Measurements from ENCODE around the gene KAZN.

KAZN gene

DNA sequence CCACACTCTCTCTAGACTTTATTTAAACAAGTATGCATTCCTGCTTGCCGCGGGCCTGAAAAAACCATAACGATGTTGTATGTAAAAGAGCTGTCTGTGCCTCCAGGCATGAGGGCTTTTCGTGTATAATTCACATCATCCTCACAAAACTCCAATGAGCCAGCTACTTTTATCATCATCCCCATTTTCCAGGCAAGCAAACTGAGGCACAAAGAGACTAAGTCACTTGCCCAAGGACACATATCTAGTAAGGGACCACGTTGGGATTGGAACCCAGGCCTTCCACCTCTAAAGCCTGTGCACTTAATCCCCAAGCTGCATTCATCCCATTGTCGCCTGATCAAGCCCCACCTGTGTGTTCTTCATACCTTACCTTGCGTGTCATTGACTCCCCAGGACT, 226.9 kb downstream of the KAZN start:
- no peak for DNase-seq (ENCODE audit: low spot score)

DNA sequence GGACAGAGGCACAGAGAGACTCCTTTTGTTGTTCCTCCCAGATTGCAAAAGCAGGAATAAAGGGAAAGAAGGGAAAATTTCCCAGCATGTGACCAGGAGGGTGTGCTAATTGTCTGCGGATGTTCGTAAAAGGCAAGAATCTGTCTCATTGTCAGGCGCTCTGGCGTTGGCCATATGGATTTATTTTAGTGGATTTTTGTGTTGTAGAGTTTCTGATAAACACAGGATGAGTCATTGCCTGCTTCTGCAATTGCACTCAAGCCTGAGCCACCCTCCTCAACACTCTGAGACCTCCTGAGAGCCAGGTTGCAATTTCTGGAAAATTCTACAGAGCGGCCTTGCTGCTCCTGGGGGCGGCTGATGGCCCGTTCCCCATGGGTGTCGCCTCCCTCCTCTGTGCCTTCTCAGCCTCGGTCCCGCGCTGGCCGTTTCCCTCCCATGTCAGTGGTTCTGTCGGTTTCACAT, 227.7 kb downstream of the KAZN start:
- peak; percentile 75 for DNase-seq (ENCODE audit: low spot score)

DNA sequence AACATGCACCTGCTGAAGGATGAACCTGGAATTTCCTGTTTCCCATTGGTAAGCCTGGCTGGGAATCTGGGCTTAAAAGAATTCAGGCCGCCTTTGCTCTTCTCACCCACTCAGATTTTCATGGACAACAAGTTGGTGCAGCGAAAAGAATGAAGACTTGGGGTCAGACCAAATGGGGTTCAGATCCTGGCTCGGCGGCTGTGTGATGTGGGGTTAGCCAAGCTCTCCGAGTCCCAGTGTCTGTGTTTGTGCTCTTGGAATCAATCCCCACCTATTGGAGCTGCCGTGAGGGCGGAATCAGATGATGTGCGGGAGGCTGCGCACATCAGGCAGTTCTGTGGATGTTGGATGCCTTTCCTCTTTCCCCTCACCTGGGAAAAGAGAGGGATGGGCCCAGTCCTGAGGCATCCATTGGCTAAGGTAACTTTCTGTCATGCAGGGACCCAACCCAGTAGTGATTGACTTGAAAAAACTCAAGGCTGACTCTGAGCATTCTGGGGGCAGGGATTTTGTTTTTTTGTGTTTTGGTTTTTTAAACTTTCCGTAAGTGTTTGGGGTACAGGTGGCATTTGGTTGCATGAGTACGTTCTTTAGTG, 228.3 kb downstream of the KAZN start:
- no peak for DNase-seq (ENCODE audit: low spot score)

DNA sequence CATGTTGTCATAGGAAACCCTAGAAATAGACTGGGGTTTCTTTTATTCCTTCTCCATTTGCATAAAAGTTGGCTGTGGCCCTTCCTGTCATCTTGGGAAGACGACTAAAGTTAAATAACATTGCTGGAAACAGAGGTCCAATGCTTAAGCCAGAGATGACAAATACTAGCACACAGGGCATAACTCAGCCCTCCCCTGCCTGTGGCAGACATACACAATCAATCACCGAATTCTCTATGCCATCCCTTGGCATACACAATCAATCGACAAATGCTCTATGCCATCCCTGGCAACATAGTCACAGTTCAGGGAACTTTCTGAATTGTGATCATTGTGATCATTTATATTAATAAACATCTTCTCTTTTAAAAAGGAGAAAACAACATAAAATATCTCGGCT, 229.4 kb downstream of the KAZN start:
- DNase-seq (ENCODE audit: low spot score) = no peak

DNA sequence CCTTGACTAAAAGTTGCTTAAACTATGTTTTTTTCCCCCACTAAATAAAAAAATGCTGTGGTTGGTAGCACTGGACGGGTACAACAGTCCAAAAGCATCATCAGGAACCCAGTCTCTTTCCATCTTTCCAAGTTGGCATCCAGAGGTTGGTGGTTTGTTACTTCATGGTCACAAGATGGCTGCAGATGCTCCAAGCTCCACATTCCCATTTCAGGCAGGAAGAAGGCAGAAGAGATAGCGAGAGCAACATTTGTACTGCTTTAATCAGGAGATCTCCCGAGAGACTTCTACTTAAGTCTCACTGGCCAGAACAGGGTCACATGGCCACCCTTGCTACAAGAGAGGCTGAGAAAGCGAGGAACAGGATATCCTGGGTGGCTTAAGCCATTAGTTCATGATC, 230.2 kb downstream of the KAZN start:
- no peak for DNase-seq (ENCODE audit: low spot score)

DNA sequence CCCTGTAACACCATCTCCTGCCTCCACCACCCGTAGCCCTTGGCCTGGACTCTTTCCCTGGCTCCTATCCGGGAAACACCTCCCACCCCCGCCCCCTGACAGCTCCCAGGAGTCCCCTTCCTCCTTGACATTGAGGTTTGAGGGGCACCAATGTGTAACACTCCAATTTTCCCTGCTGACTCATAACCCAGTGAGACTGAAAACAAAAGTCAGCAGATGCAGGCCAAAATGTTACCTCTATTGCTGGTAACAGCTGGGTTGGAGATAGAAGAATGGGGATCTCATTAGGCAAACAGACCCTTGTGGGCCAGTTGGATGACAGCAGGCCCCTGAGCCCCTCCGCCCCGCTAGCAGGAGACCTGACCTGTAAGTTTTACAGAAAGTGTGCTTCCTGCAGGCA, 237.2 kb downstream of the KAZN start:
- DNase-seq (ENCODE audit: low spot score) = peak; percentile 32

DNA sequence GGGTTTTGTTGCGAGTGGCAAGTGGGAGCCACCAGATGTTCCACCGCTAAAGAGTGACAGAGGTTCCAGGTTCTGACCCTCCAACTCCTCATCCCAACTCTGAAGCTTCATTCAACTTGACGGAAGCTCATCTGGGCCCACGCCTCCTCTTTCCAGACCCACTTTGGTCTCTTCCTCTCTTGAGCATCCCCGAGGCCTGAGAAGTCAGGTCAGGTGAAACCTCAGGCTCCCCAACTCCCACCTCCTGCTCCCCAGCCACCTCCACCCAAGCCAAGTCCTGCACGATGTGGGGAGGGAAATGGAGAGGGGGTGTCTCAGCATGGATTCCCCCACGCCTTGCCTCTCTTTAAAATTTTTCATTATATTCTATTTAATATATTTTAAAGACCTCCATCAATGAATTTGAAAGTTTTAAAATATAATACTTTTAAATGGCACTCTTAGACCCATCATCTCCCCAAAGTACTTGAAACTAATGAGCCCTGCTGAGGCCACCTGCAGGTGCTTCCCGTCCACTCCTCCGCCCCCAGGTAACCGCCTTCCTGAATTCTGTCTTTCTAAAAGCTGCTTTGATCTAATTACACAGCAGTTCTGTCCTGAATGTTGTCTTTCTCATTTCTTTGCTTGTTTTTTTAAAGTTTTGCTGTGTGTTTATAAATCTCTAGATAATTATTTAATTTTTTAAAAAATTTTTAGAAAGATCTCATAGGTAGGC, 238.1 kb downstream of the KAZN start:
- no peak for DNase-seq (ENCODE audit: low spot score)

DNA sequence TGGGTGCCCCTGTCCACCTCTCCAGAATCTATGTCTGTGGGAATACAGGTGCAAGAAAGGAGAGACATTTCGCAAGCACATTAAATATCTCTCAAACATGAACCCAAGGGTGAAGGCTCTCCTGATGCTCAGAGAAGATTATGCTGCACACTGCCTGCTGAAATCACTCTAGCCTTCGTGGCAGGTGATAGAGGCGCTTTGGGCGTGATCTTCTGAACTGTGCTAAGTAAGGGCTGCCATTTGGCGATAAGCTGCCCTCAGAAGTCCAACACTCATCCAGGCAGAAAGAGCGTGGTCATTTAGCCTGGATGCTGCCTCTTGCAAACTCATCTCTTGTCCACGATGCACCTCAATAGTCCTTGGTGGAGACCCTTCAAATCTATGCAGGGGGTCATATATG, 241.9 kb downstream of the KAZN start:
- DNase-seq (ENCODE audit: low spot score) = no peak

DNA sequence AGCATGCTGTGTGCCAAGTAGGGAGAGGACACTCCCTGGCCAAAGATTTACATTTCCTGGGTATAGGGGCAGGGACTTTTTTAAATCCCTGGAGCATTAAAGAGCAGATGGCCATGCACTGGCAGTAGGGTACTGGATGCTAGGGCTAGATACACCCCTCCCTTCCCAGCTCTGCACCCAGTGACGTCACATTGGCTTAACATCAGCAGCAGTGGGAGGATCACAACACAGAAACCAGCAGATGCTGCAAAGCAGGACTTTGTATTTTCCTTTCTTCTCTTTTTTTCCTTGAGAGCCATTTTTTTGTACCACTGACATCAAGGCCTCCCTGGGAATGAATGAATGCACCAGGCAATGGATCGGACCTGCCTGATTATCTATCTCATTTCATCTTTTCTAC, 243.0 kb downstream of the KAZN start:
- DNase-seq (ENCODE audit: low spot score) = no peak

DNA sequence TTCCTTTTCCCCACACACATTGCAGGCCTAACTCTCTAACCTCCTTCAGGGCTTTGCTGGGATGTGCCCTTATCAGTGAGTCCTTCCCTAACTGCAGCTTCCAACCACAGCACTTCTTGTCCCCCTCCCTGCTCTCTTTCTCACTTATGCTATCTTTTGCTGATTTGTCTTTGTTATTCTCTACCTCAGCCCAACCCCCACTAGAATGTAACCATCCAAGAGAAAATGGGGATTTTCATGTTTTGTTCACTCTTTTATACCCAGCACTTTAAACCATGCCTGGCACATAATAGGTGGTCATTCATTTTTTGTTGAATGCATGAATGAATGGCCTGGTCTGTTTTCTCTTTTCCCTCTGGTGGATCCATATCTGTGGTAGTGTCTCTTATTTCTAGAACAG, 243.5 kb downstream of the KAZN start:
- DNase-seq (ENCODE audit: low spot score) = no peak

DNA sequence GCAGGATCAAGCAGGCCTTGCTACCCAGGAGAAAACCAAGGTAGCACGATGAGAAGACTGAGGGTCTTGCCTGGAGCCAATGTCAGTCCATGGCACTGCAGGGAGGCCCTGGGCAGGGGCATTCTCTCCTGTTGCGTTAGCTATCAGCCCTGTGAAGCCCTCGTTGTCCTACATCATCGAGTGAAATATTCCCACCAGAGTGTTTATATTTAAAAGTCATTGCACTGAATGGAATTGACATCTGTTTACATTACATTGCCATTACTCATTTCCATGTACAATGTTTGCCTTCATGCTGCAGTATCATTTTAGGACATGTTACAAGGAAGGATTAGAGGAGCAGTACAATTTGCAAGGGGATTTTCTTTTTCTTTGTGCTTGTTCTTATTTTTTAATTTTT, 243.9 kb downstream of the KAZN start:
- DNase-seq (ENCODE audit: low spot score) = peak; percentile 62

DNA sequence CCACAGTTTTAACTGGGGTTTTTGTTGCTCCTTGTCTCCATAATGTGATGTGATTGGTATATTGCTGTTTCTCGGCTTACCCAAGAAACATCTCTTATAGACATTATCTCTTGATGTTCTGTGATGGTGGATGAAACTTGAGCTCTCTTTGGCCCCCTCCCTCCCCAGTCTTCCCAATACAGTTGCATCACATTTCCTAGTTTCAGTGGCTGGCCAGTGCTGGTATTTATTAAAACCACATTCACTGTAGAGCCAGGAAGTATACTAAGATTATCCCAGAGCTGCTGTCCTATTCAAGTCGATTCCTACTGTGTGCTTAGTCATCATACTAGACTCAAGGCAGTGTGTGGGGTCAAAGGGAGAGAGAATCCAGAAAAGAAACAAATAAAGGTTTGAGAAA, 244.4 kb downstream of the KAZN start:
- peak; percentile 45 for DNase-seq (ENCODE audit: low spot score)

DNA sequence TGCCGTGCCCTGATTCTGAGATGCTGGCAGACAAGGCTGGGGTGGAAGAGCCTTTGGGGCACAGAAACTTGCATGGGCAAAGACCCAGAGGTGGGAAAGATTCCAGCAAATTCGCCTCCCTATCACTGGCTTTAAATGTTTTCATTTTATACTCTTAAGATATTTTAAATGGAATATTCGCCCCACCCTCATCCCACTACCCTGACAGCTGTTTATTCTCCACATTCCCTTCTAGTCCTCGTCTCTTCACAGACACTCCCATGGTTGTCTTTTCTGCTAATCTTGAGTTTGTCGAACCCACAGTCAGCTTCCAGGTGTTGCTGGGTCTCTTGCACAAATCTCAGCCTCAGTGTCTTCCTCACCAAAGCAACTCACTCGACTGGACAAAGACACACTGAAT, 245.0 kb downstream of the KAZN start:
- DNase-seq (ENCODE audit: low spot score) = no peak

DNA sequence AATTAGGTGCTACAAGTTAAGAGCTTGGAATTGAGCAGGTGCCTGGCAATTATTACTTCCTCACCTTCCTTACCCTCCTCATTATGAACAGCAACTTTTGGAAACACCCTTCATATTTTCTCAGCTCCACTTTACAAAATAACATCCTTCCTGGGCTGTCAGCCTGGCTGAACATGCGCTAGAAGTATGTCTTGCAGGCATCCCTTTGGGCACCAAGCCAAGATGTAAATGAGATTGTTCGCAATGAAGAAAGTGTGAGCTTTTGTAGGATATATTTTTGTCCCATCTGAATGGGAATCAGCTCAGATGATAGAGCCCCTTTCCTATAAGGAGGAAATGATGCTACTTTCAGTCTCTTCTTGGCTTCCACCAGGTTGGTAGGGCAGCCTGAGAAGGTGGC, 245.9 kb downstream of the KAZN start:
- no peak for DNase-seq (ENCODE audit: low spot score)

DNA sequence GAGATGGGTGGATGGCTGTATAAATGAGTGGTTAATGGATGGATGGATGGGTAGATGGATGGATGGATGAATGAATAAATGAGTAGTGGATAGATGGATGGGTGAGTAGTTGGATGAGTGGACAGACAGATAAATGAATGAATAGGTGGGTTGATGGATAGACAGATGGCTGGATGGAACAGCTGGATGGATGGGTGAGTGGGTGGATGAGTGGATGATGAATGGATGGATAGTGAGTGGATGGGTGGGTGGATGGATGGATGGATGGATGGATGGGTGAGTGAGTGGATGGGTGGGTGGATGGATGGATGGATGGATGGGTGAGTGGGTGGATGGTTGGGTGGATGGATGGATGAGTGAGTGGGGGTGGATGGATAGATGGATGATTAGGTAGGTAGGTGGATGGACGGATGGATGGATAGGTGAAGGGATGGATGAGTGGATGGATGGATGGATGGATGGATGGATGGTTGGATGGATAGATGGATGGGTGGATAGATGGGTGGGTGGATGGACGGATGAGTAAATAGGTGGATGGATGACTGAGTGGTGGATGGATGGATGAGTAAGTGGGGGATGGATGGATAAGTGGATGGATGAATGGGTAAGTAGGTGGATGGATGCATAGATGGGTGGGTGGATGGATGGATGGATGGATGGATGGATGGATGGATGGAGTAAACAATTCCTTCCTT, 246.6 kb downstream of the KAZN start:
- no peak for DNase-seq (ENCODE audit: low spot score)

DNA sequence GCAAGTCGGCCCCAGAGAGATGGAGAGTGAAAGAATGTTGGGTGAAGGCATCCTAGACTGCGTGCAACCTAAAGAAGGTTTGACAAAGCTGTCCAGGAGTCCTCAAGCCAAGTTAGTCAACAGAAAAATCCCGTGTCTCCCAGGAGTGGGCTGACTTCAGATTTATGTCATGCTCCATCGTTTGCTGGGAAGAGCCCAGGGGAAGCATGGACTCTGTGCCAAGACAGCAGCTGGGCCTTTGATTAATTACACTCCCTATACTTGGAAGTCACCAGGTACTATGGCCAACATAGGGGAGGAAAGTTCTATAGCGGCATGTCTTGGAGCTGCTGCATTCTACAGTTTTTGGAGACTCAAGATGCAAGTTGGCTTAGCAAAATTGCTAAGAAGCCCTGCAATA, 247.4 kb downstream of the KAZN start:
- no peak for DNase-seq (ENCODE audit: low spot score)

DNA sequence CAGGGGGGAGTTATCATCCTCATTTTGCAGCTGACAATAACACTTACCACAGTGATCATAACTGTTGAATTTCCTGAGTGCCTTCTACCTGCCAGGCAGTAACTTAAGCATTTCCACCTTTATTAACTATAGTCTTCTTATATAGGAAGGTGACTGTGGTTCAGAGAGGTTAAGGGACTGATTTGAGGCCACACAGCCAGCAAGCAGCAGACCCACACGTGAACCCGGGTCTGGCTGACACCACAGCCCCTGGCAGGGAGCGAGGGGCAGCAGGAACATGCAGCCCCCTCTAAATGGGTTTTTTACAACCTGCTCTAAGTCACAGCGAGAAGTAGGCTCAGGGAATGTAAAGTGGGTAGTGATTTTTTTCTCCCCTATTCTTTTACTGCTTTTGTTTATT, 248.2 kb downstream of the KAZN start:
- DNase-seq (ENCODE audit: low spot score) = no peak

DNA sequence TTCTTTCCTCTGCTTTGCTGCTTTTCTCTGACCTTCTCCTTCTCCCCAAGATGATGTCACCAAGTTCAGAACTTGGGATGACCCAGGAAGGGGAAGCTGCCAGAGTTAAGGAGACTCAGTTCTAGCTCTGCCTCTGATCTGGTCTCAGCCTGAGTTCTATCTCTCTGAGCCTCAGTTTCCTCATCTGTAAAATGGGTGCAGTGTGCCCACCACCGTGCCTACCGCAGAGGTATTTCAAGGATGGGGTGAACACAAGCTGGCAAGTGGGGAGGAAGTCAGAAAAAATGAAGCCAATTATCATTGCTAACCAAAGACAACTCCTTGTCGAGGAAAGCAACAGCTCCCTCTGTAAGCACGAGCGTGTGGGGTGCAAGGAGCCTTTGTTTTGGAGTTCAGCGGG, 249.7 kb downstream of the KAZN start:
- no peak for DNase-seq (ENCODE audit: low spot score)

DNA sequence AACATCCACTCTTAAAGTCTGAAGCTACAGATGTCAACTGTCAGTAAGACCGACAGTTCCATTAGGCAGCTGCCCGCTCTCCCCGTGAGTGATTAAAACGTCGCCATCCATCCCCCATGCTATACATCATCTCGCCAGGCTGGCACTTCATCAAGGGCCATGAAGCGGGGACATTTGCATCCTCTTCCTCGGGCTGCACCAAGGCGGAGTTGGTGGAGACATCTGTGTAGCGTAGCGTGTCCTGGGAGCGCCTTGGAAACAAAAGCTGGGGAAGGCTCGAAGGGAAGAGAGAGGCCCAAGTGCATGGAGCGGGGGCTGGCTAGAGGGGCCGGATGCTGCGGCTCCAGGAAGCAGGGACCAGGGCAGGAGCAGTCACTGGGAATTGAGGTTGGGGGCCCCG, 250.1 kb downstream of the KAZN start:
- DNase-seq (ENCODE audit: low spot score) = no peak

DNA sequence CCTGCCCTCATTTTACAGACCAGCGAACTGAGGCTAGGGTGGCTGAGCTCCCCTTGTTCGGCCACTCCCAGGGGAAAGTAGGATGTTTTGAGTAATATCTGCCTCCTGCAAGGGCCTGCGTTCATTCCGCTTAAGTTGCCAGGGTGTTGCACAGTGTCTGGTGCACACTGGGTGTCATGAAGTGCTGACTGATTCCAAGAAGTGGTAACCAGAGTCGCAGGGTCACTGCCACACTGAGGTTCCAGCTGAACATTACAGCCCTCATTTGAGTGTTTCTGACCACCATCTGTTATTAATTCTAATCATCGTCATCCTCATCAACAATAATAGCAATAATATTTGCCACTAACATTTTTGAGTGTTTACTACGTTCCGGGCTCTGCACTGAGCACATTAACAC, 250.6 kb downstream of the KAZN start:
- no peak for DNase-seq (ENCODE audit: low spot score)

DNA sequence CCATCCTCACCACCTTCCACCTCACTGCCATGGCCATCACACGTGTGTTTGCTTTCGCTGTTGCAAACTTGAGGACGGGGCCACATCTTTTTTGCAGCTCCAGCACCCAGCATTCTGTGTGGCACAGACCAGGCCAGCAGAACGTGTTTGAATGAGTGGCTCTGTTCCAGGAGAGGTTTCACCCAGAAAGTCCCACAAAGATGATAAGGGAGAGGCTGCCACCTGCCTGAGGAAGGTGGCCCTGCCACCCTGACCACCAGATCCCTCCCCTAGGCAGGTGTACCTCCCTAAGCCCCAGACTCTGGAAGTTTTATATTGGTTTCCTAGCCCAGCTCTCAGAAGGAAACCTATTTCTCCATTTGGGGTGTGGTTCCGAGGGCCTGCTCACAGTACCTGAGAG, 252.1 kb downstream of the KAZN start:
- no peak for DNase-seq (ENCODE audit: low spot score)

DNA sequence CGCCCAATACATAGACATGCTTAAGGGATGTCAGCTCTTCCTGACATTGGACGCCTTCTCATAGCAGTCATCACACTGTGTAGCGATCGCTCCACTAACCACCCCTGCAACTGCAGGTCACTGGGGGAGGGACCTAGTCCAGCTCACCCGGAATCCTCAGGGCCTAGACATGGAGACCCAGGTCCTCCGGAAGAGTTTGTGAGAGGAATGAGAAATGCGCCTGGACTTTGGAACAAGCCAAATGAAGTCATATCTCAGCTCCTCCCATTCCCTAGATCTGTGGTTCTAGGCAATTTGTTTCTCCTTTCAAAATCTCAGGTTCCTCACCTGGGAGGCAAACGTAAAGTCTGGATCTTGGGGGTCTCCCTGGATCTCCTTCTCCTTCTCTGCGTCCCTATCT, 253.3 kb downstream of the KAZN start:
- DNase-seq (ENCODE audit: low spot score) = no peak

DNA sequence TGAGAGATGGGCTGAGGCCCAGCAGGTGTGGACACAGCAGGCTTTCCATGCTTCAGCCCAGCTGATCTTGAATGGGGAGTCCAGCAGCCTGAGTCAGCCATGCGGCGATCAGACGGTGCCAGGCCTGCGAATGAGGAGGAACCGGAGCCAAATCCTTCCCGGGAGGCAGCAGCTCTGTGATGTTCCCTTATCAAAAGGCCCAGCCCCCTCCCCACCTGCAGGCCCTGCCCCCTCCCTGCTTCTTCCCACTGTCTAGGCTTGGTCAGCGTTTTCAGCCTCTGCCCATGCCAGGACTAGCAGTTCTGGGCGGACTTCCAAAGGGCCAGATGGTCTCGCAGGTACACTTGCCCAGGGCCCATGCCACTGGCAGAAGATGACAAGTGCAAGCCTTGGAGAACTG, 253.8 kb downstream of the KAZN start:
- DNase-seq (ENCODE audit: low spot score) = no peak

DNA sequence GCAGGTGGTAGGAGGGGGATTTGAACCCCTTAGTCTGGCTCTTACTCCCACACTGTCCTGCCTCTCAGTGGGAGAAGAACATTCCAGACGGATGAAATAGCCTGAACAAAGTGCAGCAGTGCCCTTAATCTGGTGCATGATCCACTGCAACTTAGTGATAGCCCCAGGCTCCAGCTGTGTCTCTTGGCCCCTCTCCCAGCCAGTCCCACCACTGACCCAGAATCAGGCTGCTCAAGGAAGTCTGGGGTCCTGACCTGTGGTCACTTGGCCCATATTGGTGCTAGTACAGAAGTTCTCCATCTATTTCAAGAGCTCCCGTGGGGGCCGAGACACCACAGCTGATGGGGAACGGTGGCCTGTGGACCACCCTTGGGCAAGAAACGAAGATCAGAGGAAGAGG, 255.0 kb downstream of the KAZN start:
- no peak for DNase-seq (ENCODE audit: low spot score)
